GM15510 (cell line): ENCODE data around the gene CBX8.

ENCODE experiments used
- POLR2A ChIP-seq: IDR thresholded peaks from 3 replicates; pipeline ENCODE4 v1.6.1; 2011; ENCODE audit warnings: borderline replicate concordance; ENCODE audit not compliant: insufficient read length; ENCODE audit errors: extremely low read depth

CBX8 gene

DNA sequence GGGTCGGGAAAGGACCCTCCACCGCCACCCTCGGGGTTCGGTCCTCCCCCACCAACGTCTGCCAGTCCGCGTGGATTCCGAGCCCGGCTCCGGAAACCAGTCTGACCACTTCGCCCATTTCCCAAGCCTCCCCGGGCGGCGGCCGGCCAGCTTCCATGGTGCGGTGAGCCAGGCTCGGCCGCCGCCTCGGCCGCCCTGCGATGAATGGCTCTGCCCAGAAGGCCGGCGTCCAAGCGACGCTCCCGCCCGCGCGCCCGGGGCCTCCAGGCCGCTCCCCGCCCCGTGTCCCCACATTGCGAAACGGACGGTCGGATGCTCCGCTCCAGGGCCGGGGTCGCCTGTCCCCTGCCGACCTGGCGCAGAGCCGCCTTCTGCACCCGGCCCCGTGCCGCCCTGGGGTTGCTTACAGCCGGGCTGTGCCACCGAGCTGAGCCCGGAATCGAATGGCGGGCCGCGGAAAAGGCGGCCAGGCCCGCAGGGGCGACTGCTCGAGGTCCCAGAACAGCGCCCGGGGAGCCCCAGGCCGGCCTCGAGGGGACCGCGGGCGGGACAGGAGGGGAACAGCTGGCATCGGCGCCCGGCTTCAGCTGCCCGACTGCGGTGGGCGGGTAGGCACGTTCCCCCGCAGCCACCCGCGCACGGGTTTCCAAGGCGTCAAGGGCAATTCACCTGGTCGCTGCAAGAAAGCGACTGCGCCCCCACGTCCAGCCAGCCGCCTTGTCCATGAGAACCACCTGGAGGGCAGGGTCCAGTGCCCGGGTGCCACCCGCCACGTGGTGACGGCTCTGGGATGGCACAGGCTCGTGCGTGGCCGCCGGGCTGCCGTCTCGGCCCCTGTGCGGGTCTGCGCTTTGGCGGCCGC is 18.3 kb upstream of the CBX8 start:
- TF ChIP-seq POLR2A: no peak

DNA sequence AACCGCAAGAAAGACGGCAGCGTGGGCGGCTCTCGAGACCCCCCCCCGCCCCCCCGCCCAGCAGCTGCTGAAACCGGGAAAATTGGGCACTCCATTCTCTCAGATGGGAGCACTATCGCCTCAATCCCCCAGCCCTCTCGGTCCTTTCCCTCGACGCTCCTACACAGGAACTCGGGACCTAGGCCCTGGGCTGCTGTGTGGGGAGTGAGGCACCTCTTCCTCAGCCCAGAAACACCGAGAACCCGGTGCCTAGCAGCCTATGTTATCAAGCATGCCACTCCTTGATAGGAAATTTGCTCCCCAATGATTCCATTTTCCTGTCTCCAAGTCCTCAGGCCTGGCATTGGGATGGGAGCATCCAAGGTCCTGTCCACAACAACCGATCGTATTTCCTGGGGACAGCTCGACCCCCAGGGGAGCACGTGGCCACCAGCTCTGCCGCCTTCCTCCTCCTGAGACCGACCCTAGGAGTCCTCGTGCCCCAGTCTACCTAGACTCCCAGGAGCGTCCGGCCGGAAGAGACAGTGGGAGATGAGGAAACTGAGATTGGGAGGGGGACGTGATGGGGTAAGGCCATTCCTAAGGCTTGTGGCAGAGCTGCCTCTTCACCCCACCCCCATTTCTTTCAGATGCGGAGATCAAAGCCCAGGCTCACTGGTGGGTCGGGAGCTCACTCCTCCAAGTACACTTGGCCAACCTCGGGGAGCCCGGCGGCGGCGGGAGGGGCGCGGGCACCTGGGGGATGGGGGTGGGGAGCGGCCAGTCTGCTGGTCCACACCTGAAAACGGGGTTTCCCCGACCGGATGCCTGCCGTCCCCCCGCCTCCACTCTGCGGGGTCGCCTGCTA is 17.5 kb upstream of the CBX8 start:
- no peak for TF ChIP-seq POLR2A

DNA sequence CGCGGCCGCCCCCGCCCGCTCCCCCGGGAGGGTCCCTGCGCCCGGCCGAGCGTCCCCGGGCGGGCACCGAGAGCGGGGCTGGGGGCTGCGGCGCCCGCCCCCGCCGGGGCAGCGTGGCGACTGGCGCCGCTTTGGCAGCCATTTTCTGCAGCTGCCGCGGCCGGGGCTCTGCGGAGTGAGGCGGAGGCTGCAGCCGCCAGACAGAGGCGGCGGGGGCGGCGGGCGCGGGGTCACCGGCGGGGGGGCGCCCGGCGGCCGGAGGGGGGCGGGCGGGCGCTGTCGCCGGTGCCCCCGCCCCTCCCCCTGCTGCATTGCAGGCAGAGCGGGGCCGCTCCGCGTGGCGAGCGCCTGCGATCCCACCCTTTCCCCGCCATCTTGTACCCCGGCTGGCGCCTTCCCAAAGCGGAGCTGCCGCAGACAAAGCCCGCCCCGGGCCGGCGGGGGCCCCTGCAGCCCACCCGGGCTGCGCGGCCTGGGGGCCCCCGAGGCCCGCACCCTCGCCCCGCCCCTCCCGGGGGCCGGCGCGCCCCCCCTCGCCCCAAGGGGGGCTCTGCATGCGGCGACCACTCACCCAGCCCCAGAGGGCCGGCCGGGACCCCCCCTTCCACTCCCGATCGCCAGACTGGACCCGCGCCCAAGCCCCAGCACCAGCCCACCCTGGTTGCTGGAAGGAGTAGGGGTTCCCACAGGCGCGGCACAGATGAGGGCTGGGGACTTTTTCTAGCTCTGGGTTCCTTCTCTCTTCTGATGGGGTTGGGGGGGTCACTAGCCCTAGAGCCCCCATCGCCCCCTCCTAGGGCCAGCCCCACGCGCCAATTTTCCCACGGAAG is 16.6 kb upstream of the CBX8 start:
- TF ChIP-seq POLR2A: no peak

DNA sequence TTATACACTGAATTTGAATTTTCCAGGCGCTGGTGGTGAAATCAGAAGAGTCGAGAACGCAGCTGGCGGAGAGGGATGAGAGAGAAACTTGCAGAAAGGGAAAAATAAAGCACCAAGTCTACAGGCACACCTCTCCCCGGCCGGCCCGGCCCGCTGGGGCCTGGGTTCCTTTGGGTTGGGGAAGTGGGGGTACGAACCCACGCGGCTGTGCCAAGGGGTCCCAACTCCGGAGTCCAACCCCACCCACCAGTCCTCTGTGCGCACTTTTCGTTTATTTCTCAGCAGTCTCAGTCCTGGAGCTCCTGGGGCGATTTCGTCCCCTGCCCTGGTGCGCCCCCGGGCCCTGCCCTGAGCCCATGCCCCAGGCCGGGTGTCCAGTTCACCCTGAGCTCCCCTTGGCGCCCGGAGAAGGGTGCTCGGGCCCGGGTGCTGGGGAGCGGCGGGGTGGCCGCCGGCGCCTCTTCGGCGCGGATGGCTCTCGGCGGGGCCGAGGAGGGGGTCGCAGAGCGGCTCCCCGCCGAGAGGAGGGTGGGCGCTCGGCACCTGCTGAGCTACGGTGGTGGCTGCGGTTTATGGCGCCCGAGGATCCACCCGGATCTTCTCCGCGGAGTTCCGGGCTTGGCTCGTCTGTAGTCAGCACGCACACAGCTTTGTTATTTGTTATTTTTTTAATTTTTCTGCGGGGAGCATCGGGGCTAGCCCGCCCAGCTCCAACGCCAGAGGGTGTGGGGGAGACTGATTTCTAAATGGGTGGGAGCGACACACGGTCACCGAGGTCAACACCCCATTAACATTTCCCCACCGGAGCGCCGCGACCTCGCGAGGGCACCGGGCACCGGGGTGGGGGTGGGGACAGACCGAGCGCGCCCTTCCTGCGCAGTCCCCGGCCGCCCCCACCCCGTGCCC is 15.7 kb upstream of the CBX8 start:
- no peak for TF ChIP-seq POLR2A

DNA sequence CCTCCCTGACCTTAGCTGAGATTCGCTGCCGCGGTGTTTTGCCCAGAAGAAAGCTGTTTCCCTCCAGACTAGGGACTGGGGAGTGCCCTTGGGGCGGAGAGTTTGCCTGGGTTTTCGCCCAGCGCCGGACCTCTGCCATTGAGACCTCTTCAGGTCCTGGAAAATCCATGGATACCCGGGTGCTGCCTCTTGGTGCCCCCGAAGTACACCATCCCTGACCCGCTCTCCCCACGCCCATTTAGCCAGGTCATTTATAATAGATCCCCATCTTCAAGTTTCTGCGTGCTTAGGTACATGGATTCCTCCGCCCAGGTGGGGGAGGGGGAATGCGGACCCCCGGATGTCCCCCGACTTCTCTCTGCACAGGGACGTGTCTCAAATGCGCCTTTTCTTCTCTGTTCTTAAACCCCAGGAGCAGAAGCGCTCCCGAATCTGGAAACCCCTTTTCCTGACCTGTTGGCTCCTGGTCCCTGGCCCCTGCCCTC is 15.0 kb upstream of the CBX8 start:
- no peak for TF ChIP-seq POLR2A

DNA sequence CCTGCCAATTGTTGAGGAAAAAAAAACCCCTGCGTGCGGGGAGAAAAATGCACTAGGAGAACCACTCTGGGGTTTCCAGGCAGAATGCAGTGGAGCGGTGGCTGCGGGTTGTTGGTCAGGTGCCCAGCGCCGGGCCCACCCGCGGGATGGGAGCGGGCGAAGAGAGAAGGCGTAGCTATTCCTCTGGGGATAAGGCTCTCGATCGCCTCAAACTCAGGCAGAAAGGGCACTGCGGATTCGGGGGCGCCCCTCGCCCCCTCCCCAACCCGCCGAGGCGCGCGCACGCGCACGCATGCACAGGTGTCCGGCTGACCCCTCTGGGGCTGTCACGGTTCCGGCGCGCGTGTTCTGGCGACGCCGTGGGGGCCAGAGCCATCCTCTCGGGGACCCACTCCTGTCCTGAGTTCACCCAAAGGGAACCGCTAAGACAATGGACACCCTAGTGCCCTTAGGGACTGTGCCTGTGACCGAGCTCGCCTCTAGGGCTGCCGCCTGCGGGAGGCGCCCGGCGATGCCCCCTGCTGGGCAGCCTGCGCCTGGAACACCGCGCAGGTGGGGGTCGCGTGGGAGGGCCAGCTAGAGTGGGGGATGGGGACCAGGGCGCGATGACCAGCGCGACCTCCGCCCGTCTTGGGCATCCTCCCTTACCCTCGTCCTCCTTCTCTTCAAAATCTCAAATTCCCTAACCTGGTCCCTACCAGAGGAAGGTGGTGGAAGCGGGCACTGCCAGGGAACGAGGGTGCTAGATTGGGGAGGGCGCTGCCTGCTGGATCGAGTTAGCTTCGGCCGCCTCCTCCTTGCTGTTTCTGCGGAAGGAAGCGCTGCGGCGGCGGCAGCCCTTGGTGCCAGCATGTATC is 14.4 kb upstream of the CBX8 start:
- TF ChIP-seq POLR2A: no peak

DNA sequence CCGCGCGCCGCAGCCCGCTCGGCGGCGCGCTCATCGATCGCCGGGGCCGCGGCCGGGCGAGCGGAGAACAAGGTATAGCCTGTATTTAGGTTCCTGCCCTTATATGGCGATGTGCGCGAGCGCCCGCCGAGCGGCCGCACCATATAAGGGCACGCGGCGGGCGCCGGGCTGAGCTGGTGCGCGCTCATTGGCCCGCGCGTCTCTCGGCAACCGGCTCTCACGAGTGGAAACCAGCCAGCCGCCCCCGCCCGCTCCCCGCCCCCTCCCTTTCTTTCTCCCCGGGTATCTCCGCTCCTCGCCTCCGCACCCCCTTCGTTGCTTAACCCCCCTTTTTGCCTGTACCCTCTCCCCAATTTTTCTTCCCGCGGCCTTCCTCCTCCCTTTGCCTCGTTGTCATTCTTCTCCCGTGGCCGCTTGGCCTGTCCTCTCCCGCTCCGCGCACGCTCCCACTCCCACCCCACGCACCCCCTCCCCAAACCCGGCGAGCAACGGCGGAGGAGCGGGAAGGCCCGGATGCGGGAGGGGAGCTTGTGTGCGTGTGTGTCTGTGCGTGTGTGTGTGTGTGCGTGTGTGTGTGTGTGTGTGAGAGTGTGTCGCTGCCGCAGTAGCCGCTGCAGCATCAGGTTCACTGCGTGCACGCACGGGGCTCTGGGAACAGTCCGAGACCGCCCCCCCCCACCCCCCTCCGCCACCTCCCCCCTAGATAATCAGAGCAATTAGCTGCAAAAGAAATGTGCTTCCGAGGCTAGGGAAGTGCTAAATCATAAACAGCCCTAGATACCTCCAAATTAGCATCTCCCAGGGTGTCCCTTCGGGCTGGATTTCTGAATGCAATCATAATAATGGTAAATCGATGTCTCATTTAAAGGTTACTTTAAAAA is 13.5 kb upstream of the CBX8 start:
- TF ChIP-seq POLR2A: no peak

DNA sequence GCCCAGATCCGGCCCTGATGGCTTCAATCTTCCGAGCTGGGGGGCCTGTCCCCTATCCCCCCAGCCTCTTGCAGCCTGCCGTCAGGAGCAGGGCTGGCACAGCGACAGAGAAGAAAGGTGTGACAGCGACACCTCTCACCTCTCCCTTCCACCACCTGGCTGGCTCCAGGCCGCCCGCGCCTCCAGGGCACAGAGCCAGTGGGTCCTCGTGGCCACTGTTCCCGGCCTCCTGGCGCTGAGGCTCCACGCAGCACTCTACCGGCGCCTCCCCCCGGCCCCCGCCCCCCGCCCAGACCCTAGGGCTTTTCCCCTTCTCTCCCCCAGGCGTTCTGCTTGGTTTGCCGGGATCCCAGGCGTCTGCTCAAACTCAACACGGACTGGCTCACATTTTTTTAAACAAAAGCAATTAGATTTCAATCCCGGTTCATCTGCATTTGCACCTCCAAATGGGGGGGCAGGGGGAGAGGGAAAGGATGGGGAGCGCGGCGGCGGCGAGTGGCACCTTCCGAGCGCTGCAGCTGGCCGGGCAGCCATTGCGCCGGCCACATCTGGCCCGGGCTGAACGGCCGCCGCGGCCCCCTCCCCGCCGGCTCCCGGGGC is 12.8 kb upstream of the CBX8 start:
- no peak for TF ChIP-seq POLR2A

DNA sequence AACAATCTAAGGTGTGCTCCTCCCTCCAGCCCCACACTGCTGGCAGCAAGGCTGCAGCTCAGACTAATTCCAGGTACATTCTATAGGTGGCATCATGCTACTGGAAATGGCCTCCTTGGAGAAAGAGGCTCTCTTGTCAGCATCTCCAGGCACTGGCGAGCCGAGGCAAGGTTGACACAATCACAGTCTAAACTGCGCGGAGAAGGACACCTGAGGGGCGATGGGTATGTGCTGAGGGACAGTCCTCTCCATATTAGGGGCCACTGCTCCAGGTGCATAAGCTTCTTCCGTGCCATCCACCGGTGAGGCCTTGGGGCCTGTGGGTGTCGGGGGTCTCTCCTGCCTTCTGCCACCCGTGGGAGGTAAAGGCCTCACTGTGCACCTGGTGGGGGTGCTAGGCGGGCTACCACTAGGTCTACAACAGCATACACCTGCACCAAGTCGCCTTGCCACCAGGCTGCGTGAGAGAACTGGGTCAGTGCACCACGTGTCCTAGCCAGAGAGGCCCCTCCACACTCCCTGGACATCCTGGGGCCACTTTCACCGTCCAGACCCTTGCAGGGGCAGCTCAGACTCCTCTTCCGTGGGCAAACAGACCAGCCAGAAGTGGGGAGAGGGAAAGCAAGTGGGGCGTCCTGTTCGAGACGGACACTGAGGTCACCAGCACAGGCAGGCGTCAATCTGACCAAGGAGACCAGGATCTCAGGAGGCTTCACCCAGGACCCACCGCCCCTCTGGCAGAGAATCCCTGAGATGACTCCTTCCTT is 12.1 kb upstream of the CBX8 start:
- no peak for TF ChIP-seq POLR2A

DNA sequence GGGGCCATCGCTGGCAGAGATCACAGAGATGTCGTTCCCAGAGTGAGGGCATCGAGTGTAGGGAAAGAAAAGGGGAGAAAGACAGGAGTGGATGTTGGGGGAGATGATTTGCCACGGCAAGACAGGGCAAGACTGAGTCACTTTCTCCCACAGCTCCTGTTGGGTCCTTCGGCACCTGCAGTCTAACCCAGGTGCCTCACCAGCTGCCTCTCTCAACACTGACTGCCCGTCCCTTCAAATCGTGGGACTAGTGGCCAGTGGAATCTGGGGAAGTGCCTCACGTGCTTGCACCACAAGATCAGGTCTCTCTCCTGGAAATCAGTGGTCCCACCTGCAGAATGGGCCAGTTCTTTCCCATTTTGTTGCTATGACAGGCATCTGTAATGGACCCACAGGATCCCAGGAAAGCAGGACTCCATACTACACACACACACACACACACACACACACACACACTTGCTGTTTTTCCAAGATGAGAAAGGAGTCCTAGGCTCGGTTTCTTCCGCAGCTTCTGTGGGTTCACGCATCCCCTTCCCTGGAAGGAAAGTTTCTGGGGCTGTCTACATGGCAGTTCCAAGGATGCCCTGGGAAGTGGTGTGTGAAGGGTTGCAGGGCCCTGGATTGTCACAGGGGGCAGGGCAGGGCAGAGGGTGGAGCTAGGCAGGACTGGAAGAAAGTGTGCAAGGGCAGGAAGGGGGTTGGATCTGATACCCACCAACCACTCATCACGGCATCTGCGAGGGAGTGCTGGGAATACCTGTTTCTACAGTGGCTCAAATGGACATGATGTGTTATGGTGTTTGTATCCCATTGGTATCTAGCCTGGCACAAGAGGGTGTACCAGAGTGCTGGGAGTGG is 10.2 kb upstream of the CBX8 start:
- no peak for TF ChIP-seq POLR2A
